Measurements from ENCODE around the gene B3GAT3.
"Not testable (repeated sequence)": the region's sequence is repeated elsewhere in the genome, so short reads cannot be mapped to it uniquely, and the experiment has no call there.

B3GAT3 gene

DNA sequence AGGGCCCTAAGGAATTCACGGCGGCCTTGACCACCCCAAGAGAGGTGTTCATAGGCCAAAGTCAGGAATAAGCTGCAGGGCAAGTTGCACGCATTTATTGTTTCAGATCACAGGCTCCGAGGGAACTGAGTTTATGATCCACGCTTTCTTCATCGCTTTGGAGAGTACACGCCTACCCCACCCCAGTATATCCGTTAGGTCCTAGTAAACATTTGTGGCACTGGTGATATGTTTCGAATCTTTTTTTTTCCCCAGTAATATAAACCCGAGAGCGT, 23.8 kb upstream of the B3GAT3 start:
- in situ Hi-C loops (cut with MboI; ENCODE audit: low pct_unique_long_range_greater_than_20kb, low sequenced_read_pairs, unreplicated experiment) = no loop called here
- no peak for DNase-seq (ENCODE audit: low spot score)
- TF ChIP-seq, protein P1, sequence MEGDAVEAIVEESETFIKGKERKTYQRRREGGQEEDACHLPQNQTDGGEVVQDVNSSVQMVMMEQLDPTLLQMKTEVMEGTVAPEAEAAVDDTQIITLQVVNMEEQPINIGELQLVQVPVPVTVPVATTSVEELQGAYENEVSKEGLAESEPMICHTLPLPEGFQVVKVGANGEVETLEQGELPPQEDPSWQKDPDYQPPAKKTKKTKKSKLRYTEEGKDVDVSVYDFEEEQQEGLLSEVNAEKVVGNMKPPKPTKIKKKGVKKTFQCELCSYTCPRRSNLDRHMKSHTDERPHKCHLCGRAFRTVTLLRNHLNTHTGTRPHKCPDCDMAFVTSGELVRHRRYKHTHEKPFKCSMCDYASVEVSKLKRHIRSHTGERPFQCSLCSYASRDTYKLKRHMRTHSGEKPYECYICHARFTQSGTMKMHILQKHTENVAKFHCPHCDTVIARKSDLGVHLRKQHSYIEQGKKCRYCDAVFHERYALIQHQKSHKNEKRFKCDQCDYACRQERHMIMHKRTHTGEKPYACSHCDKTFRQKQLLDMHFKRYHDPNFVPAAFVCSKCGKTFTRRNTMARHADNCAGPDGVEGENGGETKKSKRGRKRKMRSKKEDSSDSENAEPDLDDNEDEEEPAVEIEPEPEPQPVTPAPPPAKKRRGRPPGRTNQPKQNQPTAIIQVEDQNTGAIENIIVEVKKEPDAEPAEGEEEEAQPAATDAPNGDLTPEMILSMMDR (IDR thresholded peaks at IDR 0.05; ENCODE audit: extremely low read depth, insufficient read depth, missing control alignments) = no peak

DNA sequence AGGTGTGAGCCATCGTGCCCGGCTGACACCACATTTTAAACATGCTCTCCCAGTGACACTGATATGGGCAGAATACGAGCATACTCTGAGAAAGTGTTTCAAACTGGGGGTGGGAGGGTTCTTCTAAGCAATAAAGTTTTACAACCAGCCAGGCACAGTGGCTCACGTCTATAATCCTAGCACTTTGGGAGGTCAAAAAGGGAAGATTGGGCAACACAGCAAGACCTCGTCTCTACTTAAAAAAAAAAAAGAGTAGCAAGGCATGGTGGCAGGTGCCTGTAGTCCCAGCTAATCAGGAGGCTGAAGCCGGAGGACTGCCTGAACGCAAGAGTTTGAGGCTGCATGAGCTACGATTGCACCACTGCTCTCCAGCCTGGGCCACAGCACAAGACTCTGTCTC, 22.4 kb upstream of the B3GAT3 start:
- in situ Hi-C loops (cut with MboI; ENCODE audit: low pct_unique_long_range_greater_than_20kb, low sequenced_read_pairs, unreplicated experiment) = no loop called here
- no peak for DNase-seq (ENCODE audit: low spot score)
- TF ChIP-seq, protein P1 (IDR thresholded peaks at IDR 0.05; ENCODE audit: extremely low read depth, insufficient read depth, missing control alignments) = no peak

DNA sequence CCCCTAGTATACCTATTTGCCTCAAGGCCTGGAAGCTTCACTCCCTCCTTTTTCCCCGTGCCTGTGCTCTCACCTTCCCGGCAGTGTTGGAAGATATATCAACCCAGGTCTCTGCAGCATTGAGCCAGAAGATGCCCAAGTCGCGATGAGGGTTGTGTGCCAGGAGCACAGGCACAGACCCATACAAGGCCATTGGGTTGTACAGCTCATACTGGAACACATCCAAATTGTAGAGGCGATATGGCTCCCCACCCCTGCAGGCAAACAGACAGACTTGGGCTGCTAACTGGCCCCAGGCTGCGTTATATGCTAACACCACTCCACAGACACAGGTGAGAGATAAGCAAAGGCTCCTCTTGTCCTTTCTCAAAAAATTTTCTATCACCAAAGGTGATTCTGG, 10.7 kb upstream of the B3GAT3 start:
- no peak for DNase-seq (ENCODE audit: low spot score)
- in situ Hi-C loops (cut with MboI; ENCODE audit: low pct_unique_long_range_greater_than_20kb, low sequenced_read_pairs, unreplicated experiment) = no loop called here
- TF ChIP-seq, protein P1 (IDR thresholded peaks at IDR 0.05; ENCODE audit: extremely low read depth, insufficient read depth, missing control alignments) = no peak

GRCh38 chr11:62627713-62628112, 5.9 kb upstream of the B3GAT3 start:
- TF ChIP-seq, protein P1 (IDR thresholded peaks at IDR 0.05; ENCODE audit: extremely low read depth, insufficient read depth, missing control alignments) = no peak
- in situ Hi-C loops (cut with MboI; ENCODE audit: low pct_unique_long_range_greater_than_20kb, low sequenced_read_pairs, unreplicated experiment) = no loop called here

DNA sequence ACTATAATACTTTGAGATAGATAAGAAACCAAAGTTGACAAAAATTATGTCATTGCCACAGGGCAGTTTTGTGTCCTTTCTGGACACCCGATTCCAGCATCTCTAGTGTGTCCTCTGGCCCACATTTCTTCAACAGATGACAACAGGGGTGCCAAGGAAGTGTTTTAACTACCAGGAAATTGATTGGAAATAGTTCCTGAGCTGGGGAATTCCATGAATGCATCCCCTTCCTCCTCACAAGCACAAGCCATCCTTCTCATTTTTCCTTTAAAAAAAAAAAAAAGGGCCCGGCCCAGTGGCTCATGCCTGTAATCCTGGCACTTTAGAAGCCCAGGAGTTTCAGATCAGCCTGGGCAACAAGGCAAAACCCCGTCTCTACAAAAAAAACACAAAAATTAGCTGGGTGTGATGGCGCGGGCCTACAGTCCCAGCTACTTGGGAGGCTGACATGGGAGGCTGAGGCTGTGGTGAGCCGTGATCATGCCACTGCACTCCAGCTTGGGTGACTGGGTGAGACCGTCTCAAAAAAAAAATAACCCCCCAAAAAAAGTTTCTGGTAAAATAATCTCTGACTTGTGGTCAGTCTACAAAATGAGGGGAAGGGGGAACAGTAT, 797 bp upstream of the B3GAT3 start:
- TF ChIP-seq, protein P1 (IDR thresholded peaks at IDR 0.05; ENCODE audit: extremely low read depth, insufficient read depth, missing control alignments) = no peak
- in situ Hi-C loops (cut with MboI; ENCODE audit: low pct_unique_long_range_greater_than_20kb, low sequenced_read_pairs, unreplicated experiment) = no loop called here
- DNase-seq (ENCODE audit: low spot score) = no peak

More at GRCh38 chr11:62627713-62628112, 5.9 kb upstream of the B3GAT3 start:
- DNase-seq (ENCODE audit: low spot score) = no peak

- in situ Hi-C loops (cut with MboI; ENCODE audit: low pct_unique_long_range_greater_than_20kb, low sequenced_read_pairs, unreplicated experiment) = no loop called here
- no peak for DNase-seq (ENCODE audit: low spot score)
- TF ChIP-seq, protein P1 (IDR thresholded peaks at IDR 0.05; ENCODE audit: extremely low read depth, insufficient read depth, missing control alignments) = no peak
Measured at GRCh38 chr11:62621027-62621566, 689 bp downstream of the B3GAT3 start.

- in situ Hi-C loops (cut with MboI; ENCODE audit: low pct_unique_long_range_greater_than_20kb, low sequenced_read_pairs, unreplicated experiment); DNase-seq (ENCODE audit: low spot score): not testable (repeated sequence)
Measured at GRCh38 chr11:62616957-62617356, 4.8 kb downstream of the B3GAT3 start.

All from GM13977 (cell line).